GM21390 (cell line): ENCODE results near the gene ALG14.
"Not testable (repeated sequence)": the region's sequence is repeated elsewhere in the genome, so short reads cannot be mapped to it uniquely, and the experiment has no call there.

ENCODE experiments used
- ATAC-seq: cut with Tn5 transposase; IDR thresholded peaks from one replicate; pipeline ENCODE4 v1.9.1; 2021; ENCODE audit not compliant: unreplicated experiment

ALG14 gene

DNA sequence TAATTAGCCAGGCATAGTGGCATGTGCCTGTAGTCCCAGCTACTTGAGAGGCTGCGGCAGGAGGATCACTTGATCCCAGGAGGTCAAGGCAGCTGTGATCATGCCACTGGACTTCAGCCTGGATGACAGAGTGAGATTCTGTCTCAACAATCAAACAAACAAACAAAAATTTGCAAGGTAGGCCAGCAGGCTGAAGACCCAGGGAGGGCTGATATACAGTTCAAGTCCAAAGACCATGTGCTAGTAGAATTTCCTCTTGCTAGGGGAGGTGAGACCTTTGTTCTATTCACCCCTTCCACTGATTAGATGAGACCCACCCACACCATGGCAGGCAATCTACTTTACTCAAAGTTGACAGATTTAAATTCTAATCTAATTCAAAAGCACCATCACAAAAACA, 114.7 kb downstream of the ALG14 start:
- no peak for ATAC-seq

- ATAC-seq, result no peak
Observed at GRCh38 chr1:94955767-94956632, 116.8 kb downstream of the ALG14 start.

GRCh38 chr1:94954263-94955220, 118.2 kb downstream of the ALG14 start:
- ATAC-seq, result no peak

DNA sequence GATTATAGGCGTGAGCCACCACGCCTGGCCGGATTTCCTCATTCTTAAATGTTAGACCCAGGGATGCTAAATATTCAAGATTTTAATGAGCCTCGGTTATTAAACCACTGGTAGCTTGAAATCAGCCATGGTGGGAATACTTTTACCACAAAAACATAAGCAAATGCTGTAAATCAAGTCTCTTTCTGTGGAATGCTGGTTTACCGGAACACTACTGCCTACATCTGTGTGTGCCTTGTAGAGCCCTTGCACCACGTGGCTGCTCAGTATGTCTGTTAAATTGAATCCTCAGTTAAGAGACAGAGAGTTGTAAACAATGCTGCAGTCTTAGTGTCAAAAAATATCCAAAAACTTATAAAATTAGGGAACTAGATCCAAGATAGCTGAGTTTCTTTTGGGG, 119.0 kb downstream of the ALG14 start:
- ATAC-seq, result no peak

DNA sequence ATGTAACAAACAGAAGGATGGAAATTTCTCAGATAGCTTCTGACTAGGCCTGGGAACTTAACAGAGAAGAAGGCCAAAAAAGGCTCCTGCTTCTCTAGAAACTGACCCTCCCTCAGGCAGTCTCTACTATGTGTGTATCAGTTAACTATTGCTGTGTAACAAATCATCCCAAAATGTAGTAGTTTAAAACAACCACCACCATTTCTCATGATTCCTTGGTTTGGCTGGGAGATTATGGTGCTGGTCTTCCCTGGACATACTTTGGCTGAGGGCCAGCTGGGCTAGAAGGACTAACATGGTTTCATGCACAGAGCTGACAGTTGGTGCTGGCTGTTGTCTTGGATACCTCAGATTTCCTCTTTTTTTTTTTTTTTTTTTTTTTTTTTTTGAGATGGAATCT, 119.6 kb downstream of the ALG14 start:
- no peak for ATAC-seq

- no peak for ATAC-seq
Observed at GRCh38 chr1:94952539-94952938, 120.2 kb downstream of the ALG14 start.

DNA sequence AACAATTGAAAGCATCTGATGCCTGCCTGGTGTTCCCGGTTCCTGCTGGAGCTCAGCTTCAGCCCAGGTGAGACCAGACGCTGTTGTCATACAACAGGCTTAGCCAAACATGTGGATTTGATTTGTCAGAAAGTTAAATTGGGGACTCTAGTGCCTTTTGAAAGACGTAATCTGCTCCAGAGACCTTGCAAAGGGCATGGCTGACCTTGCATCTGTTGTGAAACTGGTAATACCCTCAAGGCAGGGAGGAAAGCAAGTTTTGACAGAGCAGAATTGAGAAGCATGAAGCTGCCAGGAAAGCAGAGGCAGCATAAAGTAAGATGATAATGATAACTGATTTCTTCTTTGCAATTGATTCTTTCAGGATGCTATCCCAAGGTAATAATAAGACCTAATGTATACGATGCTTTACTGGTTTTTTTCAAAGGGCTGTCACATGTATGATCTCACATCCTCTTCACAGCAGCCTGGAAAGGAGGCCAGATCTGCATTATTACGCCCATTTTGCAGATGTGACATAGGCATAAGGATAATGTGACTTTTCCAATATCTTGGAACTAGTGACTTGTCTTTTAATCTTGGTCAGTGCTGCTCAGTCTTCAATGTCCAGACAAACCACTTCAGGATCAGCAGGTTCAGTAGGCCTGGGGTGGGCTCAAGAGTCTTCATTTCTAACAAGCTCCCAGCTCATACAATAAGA, 121.1 kb downstream of the ALG14 start:
- ATAC-seq, result no peak

GRCh38 chr1:94951046-94951445, 121.7 kb downstream of the ALG14 start:
- no peak for ATAC-seq

DNA sequence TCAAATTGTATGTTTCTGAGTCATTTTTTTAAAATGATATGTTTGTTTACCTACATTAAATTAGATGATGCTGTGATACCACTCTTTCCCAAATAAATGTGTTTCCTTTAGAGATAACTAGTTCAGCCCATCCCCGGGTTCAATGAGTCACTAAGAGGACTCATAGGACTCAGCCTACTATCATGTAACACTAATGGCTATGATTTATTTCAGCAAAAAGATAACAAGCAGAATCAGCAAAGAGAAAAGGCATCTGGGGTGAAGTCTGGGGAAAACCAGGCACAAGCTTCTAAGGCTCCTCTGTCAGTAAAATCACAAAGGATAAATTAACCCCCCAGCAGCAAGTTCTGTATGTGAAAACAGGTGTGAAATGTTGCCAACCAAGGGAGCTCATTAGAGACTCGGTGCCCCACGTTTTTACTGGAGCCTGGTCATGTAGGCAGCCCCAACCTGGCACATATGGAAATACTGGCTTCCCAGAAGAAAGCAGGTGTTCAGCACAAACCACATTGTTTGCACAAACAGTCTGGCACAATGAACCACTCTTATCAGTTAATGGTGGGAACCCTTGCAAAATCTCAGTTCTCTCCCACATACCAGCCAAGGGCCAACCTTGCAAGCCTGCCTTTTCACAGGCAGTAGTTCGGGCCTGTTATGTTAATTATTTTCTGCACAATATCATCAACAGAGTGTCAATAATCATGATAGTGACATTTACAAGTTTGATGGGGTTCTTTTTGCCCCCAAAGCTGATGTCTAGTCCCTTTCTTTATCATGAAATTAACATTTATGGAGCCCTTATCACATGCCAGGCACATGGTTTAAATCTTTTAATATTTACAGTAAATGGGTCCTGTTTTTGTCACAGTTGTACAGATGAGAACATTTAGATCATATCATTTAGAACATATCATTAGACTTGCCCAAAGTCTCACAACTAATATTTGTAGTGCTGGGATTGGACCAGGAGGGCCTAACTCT, 122.8 kb downstream of the ALG14 start:
- no peak for ATAC-seq

GRCh38 chr1:94947437-94947836, 125.3 kb downstream of the ALG14 start:
- no peak for ATAC-seq

GRCh38 chr1:94946886-94947285, 125.9 kb downstream of the ALG14 start:
- ATAC-seq, result no peak

- ATAC-seq, result no peak
Observed at GRCh38 chr1:94942171-94943128, 130.3 kb downstream of the ALG14 start.

GRCh38 chr1:94941480-94941879, 131.3 kb downstream of the ALG14 start:
- not testable (repeated sequence) for ATAC-seq

GRCh38 chr1:94940738-94941137, 132.0 kb downstream of the ALG14 start:
- ATAC-seq, result no peak

- ATAC-seq, result no peak
Observed at GRCh38 chr1:94937820-94938219, 134.9 kb downstream of the ALG14 start.

DNA sequence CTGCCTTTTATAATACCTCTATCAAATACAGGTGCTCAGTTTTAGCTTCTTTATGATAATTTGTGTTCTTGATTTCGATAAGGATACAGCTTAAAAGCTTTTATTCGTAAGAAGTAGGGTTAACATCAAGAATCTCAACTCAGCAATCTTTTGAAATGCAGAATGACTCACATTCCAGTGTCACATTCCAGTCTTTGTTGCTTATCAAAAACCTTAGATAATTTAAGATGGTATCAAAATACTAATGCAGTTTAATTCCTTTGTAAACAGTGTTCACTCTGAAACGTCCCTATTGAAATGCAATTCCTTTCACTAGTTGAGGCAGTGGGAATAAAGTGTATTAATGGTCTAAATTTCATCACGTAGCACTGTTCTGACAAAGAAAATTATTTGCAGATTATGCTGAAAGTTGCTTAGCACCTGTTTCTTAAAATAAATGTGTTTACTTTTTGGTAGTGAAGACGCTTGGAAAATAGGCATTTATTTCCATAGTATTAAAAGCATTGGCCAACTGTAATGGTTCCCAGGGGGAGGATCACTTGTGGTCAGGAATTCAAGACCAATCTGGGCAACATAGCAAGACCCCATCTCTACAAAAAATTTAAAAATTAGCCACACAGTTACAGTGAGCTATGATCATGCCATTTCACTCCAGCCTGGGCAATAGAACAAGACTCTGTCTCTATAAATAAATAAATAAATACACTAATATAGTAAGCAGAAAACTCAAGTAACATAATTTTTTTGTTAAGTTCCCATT, 135.7 kb downstream of the ALG14 start:
- ATAC-seq, result no peak

DNA sequence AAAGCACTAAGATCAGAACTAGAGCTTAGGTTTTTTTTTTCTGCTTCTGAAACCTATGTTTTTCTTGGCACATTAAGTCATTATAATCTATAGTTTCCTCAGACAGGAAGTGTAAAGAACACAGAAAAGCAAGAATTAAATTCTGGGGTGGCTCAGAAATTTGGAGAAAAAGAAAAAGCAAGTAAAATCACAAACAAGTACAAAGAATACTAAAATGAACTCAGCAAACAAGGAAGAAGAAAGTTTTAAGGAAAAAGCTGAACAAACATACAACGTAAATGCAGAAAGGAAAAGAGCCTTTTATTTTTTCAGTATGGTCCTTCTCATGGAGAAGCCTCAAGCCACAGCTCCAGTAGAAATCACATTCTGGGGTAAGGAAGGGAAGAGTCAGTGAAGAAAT, 137.3 kb downstream of the ALG14 start:
- no peak for ATAC-seq

GRCh38 chr1:94935034-94935433, 137.7 kb downstream of the ALG14 start:
- ATAC-seq, result no peak
